Measurements from ENCODE around the gene KLF7.

DNA sequence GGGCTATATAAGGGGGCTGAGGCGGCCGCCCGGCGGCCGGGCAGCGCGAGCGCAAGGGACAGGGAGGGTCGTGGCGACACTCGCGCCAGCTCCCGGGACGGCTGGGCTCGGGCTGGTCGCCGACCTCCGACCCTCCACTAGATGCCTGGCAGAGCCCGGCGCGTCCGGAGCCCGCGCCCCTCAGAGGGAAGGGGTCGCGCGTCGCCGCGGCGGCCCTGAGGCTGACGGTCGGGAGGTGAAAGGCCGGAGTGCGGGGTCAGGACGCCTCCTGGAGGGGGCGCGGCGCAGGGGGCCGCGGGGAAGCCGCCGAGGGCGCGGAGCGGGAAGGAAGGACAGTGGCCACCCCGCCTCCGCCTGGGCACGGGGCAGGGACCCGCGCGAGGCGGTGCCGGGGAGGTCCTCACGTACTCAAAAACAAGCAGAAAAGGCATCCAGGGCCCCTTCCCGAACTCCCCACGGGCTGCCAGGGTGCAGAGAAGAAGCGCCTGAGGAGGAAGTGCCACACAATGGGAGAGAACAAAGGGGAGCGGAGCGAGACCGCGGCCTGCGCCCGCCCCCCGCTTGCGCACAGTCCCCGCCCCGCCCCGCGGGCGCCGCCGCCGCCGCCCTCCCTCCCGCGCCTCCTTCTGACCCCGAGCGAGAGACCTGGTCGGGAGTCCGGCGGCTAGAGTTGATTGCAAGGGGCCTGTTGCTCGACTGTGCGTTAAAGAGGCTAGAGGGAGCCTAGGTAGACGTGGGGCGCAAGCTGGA is 776 bp upstream of the KLF7 start:
- TF ChIP-seq ARNTL (CRISPR knock-in tag; IDR thresholded peaks at IDR 0.05; ENCODE audit: borderline replicate concordance, low read depth) = no peak
- 0 out of 2 replicates have a peak, but pooled peaks have one; percentile 47 for TF ChIP-seq ZFP30 (CRISPR knock-in tag; IDR thresholded peaks at IDR 0.05)
- TF ChIP-seq CSDC2 (CRISPR knock-in tag; IDR thresholded peaks at IDR 0.05) = 0 out of 2 replicates have a peak, but pooled peaks have one; percentile 54
- TF ChIP-seq ISL1 (CRISPR knock-in tag; IDR thresholded peaks at IDR 0.05) = no peak
